Measurements from ENCODE around the gene SLC35C1. TPM values are rescaled to one million over a fixed set of nuclear protein-coding genes. Genes with fewer than 3 reads are reported as not detected.

SLC35C1 gene
- total RNA-seq, 1 donor from 2014 or later: 16.7 TPM

DNA sequence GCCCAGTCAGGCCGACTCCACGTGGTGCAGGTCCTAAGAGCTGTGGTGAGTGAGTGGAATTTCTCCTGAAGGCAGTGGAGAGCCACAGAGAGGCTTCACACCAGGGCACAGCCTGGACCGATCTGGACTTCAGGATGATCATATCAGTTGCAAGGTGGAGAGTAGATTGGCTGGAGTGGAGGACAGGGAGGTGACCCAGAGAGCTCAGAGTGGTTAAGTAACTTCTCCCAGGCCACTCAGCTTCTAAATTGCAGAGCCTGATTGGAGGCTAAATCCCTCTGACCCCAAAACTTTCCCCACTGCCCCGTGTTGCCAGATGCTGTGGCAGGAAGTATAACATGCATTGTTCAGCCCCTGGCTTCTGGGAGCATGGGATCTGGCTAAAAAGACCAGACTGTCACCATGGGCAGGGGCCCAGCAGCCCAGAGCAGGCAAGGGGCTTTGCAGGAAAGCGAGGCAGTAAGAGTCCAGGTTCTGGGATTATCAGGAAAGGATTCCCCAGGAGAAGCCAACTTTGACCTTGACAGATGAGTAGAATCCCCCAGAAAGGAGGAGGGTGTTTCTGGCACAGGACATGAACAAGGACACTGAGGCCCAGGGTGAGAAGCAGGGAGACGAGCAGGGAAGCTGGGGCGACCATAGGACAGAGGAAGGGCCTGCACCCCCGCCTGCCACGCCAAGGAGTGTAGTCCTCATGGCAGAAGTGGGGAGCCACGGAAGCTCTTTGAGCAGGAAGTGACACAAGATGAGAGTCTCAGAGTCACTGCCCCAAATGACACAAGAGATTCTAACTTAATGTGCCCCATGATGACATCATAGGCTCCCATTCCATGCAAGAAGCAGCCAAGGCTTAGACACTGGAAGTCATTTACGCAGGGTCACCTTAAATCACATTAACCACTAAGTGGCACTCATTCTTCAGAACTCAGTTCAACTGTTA is 4.8 kb downstream of the SLC35C1 start:
- DNase-seq (ENCODE audit: extremely low spot score in 2 of 2): no peak
- Histone ChIP-seq H3K27ac (no peak overlapping the region), H3K27me3 (no peaks in the 10 kb centered on the region), H3K36me3 (peaks cover 3 to 30% of the 10 kb centered on the region in 2 donors), H3K4me1 (peaks cover 41% of the 10 kb centered on the region), H3K9me3 (no peaks in the 10 kb centered on the region), H3K4me3 (no peak overlapping the region)
- TF ChIP-seq, protein P1, sequence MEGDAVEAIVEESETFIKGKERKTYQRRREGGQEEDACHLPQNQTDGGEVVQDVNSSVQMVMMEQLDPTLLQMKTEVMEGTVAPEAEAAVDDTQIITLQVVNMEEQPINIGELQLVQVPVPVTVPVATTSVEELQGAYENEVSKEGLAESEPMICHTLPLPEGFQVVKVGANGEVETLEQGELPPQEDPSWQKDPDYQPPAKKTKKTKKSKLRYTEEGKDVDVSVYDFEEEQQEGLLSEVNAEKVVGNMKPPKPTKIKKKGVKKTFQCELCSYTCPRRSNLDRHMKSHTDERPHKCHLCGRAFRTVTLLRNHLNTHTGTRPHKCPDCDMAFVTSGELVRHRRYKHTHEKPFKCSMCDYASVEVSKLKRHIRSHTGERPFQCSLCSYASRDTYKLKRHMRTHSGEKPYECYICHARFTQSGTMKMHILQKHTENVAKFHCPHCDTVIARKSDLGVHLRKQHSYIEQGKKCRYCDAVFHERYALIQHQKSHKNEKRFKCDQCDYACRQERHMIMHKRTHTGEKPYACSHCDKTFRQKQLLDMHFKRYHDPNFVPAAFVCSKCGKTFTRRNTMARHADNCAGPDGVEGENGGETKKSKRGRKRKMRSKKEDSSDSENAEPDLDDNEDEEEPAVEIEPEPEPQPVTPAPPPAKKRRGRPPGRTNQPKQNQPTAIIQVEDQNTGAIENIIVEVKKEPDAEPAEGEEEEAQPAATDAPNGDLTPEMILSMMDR (IDR thresholded peaks at IDR 0.05): no peak
- no peak for TF ChIP-seq POLR2AphosphoS5 (IDR thresholded peaks at IDR 0.05; ENCODE audit: insufficient read depth in 1 of 2, low read depth in 1 of 2)
- TF ChIP-seq POLR2A (IDR thresholded peaks at IDR 0.05): no peak
- intact Hi-C loops (cut with DNase I): no loop called here

DNA sequence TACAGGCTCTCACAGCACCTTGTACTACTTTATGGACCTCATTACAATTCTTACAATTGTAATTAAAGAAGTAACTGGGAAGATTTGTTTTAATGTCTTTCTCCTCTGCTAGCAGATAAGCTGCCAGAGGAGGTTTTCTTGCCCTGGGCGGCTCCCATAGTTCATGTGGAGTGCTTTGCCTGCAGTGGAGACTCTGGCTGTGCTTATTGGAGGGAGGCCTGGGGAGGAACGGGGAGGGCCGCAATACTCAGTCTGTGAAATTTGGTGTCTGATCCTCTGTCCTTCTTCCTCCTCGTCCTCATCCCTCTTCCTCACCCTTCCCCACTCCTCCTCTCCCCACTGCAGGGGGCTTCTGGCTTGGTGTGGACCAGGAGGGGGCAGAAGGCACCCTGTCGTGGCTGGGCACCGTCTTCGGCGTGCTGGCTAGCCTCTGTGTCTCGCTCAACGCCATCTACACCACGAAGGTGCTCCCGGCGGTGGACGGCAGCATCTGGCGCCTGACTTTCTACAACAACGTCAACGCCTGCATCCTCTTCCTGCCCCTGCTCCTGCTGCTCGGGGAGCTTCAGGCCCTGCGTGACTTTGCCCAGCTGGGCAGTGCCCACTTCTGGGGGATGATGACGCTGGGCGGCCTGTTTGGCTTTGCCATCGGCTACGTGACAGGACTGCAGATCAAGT is 5.6 kb downstream of the SLC35C1 start:
- Histone ChIP-seq H3K4me1 (peaks cover 39% of the 10 kb centered on the region), H3K27ac (no peak overlapping the region), H3K9me3 (no peaks in the 10 kb centered on the region), H3K27me3 (no peaks in the 10 kb centered on the region), H3K36me3 (peaks cover 3 to 30% of the 10 kb centered on the region in 2 donors), H3K4me3 (no peak overlapping the region)
- intact Hi-C loops (cut with DNase I): no loop called here
- TF ChIP-seq, protein P1 (IDR thresholded peaks at IDR 0.05): no peak
- no peak for TF ChIP-seq POLR2AphosphoS5 (IDR thresholded peaks at IDR 0.05; ENCODE audit: insufficient read depth in 1 of 2, low read depth in 1 of 2)
- TF ChIP-seq POLR2A (IDR thresholded peaks at IDR 0.05): no peak
- DNase-seq (ENCODE audit: extremely low spot score in 2 of 2): no peak

DNA sequence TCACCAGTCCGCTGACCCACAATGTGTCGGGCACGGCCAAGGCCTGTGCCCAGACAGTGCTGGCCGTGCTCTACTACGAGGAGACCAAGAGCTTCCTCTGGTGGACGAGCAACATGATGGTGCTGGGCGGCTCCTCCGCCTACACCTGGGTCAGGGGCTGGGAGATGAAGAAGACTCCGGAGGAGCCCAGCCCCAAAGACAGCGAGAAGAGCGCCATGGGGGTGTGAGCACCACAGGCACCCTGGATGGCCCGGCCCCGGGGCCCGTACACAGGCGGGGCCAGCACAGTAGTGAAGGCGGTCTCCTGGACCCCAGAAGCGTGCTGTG is 6.1 kb downstream of the SLC35C1 start:
- no peak overlapping the region for H3K27ac ChIP-seq
- TF ChIP-seq POLR2A (IDR thresholded peaks at IDR 0.05): no peak
- TF ChIP-seq POLR2AphosphoS5 (IDR thresholded peaks at IDR 0.05; ENCODE audit: insufficient read depth in 1 of 2, low read depth in 1 of 2): no peak
- no peaks in the 10 kb centered on the region for H3K9me3 ChIP-seq
- DNase-seq (ENCODE audit: extremely low spot score in 2 of 2): no peak
- intact Hi-C loops (cut with DNase I): no loop called here
- H3K4me3 ChIP-seq: no peak overlapping the region
- H3K4me1 ChIP-seq: peaks cover 34% of the 10 kb centered on the region
- peaks cover 3 to 30% of the 10 kb centered on the region in 2 donors for H3K36me3 ChIP-seq
- H3K27me3 ChIP-seq: no peaks in the 10 kb centered on the region

DNA sequence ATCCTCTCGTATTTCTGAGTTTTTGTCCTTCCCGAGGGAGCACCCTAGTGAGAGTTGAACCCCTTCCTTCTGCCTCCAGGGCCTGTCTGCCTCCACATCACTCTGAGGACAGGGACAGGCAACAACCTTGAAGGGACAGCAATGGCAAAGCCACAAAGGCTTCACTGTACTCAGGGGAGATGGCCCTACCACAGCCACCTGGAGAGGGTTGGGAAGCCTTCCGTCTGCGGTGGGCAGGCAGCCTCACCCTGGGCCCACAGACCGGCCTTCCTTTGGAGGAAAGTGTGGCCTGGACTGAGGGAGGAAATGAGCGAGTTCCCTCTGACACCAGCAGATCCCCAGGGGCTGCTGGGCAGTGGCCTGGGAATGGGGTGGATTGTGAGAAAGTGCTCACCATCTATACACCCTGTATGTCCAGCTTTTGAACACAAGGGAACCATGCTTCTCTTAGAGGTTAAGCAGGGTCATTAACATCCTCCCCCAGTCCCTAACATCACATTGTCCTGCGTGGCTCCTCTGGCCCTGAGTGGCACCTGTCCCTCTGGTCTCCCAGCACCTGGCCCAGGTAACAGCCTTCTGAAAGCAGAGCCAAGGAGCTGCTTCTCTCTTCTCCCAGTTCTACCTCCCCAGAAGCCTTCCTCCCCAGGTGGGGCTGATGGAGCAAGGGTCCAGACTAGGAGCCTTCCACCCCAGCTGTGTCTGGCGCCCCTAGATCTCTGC is 6.8 kb downstream of the SLC35C1 start:
- H3K27ac ChIP-seq: no peak overlapping the region
- H3K4me1 ChIP-seq: peaks cover 27% of the 10 kb centered on the region
- peaks cover 3 to 30% of the 10 kb centered on the region in 2 donors for H3K36me3 ChIP-seq
- H3K27me3 ChIP-seq: no peaks in the 10 kb centered on the region
- no peak for TF ChIP-seq POLR2AphosphoS5 (IDR thresholded peaks at IDR 0.05; ENCODE audit: insufficient read depth in 1 of 2, low read depth in 1 of 2)
- TF ChIP-seq, protein P1 (IDR thresholded peaks at IDR 0.05): no peak
- TF ChIP-seq POLR2A (IDR thresholded peaks at IDR 0.05): no peak
- no peaks in the 10 kb centered on the region for H3K9me3 ChIP-seq
- no peak overlapping the region for H3K4me3 ChIP-seq
- intact Hi-C loops (cut with DNase I): no loop called here
- no peak for DNase-seq (ENCODE audit: extremely low spot score in 2 of 2)
